Coronary artery (tissue), 2 donors: ENCODE measurements around the gene FASTK.

ENCODE experiments used
- DNase-seq: peaks from one replicate; pipeline ENCODE4 v3.0.0-alpha.2; 2017; ENCODE audit warnings: low spot score
- H3K27ac ChIP-seq, 2 donors: fragments of 200-600 bp; sonication (generic); one replicate each; pipeline ENCODE4 v1.5.1; 2016 to 2019
- H3K4me3 ChIP-seq: fragments of 200-600 bp; sonication (generic); 2 replicates; pipeline ENCODE4 v1.5.1; 2016; ENCODE audit warnings: mild to moderate bottlenecking, moderate library complexity
- TF ChIP-seq, protein P1 (sequence below): fragments of 200-600 bp; sonication (generic); IDR thresholded peaks from one replicate; pipeline ENCODE4 v1.5.1; 2019; ENCODE audit warnings: antibody characterized with exemption

Gene FASTK

DNA sequence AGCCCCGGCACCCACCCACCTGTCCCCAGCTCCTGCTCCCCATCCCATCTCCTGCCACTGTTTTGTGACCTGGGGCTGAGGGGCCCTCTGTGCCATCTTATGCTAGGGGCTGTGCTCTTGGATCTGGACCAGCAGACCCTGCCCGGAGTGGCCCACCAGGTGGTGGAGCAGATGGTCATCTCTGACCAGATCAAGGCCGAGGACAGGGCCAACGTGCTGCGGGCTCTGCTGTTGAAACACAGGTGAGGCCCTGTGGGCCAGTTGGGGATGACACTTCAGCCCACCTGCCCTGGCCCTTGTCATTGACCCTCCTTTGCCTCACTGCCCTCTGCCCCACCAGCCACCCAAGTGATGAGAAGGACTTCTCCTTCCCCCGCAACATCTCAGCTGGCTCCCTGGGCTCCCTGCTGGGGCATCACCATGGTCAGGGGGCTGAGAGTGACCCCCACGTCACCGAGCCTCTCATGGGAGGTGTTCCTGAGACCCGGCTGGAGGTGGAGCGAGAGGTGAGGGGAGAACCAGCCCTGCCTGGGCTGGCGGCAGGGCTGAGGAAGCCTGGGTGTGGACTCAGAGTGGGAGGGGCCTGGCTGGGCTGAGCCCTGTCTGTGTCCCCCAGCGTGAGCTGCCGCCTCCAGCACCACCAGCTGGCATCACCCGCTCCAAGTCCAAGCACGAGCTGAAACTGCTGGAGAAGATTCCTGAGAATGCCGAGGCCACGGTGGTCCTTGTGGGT, 10.6 kb downstream of the FASTK start:
- no peak overlapping the region for H3K4me3 ChIP-seq
- no peak for DNase-seq
- TF ChIP-seq, protein P1, sequence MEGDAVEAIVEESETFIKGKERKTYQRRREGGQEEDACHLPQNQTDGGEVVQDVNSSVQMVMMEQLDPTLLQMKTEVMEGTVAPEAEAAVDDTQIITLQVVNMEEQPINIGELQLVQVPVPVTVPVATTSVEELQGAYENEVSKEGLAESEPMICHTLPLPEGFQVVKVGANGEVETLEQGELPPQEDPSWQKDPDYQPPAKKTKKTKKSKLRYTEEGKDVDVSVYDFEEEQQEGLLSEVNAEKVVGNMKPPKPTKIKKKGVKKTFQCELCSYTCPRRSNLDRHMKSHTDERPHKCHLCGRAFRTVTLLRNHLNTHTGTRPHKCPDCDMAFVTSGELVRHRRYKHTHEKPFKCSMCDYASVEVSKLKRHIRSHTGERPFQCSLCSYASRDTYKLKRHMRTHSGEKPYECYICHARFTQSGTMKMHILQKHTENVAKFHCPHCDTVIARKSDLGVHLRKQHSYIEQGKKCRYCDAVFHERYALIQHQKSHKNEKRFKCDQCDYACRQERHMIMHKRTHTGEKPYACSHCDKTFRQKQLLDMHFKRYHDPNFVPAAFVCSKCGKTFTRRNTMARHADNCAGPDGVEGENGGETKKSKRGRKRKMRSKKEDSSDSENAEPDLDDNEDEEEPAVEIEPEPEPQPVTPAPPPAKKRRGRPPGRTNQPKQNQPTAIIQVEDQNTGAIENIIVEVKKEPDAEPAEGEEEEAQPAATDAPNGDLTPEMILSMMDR = no peak
- no peak overlapping the region for H3K27ac ChIP-seq

GRCh38 chr7:151068069-151068773, 12.4 kb downstream of the FASTK start:
- no peak overlapping the region for H3K4me3 ChIP-seq
- no peak overlapping the region for H3K27ac ChIP-seq
- TF ChIP-seq, protein P1 = no peak
- no peak for DNase-seq

DNA sequence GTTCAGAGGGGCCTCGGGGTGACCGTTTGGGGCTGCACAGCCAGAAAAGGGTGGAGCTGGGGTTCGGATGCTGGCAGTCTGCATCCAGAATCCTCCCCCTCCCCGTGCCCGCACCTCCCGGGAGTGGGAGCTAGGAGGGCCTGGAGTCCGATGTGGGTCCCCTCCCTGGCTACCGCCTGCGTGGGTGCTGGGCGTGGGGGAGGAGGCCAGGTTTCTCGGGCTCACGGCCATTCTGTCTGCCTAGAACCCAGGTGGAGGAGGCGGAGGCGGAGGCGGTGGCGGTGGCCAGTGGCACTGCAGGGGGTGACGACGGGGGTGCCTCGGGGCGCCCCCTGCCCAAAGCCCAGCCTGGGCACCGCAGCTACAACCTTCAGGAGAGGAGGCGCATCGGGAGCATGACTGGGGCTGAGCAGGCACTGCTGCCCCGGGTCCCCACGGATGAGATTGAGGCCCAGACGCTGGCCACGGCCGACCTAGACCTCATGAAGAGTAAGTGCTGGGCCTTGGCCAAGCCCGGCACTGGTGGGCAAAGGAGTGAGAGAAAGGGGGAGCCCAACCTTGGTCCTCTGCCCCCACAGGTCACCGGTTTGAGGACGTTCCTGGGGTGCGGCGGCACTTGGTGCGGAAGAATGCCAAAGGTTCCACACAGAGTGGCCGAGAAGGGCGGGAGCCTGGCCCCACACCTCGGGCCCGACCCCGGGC, 14.2 kb downstream of the FASTK start:
- no peak overlapping the region for H3K4me3 ChIP-seq
- TF ChIP-seq, protein P1 = no peak
- no peak overlapping the region for H3K27ac ChIP-seq
- DNase-seq = no peak

DNA sequence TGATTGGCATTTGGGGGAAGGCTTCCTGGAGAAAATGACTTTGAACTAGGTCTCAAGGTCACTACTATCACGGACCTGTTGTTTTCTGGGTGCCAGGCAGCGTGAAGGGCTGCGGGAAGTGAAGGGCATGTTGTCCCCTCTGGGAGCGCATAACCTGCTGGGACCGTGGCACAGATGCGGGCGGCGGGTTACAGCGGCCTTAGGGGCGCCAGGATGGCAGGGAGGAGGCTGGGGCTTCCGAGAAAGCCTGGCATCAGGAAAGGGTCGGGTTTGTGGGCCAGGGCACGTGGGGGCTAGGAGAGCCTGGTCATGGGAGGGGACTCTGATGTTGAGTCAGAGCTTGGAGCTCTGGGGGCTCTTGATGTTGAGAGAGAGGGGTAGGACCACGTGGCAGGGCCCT, 15.1 kb downstream of the FASTK start:
- H3K27ac ChIP-seq = no peak overlapping the region
- H3K4me3 ChIP-seq = no peak overlapping the region
- TF ChIP-seq, protein P1 = no peak
- no peak for DNase-seq

DNA sequence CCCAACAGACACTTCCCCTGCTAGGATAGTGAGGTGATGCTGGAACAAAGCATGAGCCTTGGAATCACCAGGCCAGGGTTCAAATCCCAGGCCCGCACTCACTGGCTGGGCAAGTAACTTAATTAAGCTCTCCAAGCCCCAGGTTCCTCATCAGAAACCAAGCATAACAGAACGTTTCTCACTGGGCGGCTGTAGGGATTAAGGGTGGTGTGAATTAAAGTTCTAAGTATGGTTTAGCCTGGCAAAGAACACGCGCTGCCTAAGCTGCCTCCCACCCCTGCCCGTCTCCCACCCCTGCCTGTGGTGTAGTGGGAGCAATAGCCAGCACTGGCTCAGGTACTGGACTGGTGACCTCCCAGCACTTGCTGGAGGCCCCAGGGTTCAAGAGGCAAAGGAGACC, 15.6 kb downstream of the FASTK start:
- TF ChIP-seq, protein P1 = no peak
- no peak overlapping the region for H3K27ac ChIP-seq
- no peak for DNase-seq
- H3K4me3 ChIP-seq = no peak overlapping the region

DNA sequence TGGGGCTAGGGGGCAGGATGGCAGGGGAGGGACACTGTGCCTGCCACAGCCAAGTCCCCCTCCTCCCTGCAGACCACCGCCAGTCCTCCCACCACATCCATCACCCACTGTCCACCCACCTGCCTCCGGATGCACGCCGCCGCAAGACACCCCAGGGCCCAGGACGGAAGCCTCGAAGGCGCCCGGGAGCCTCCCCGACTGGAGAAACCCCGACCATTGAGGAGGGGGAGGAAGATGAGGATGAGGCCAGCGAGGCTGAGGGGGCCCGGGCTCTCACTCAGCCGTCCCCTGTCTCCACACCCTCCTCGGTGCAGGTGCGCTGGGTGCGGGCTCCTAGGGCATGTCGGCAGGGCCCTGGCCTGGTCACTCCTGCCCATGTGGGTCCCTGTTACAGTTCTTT, 16.2 kb downstream of the FASTK start:
- Histone ChIP-seq H3K27ac (no peak overlapping the region), H3K4me3 (no peak overlapping the region)
- DNase-seq = no peak
- TF ChIP-seq, protein P1 = no peak
